Measurements from ENCODE around the gene PCNX4.

Gene PCNX4

GRCh38 chr14:60174352-60175254, 82.9 kb downstream of the PCNX4 start:
- Histone ChIP-seq H2BK5ac (ENCODE audit: low read length) (no peak overlapping the region), H3K9ac (ENCODE audit: low read depth, low read length, poor library complexity) (no peak overlapping the region), H2AFZ (ENCODE audit: low read length) (no peak overlapping the region), H3K27me3 (ENCODE audit: control insufficient read depth in 3 of 3, insufficient read depth in 3 of 3, low read depth in 1 of 3, low read length in 3 of 3) (peaks cover 0 to 7% (median 0%) of the 10 kb centered on the region in 3 experiments), H3K27ac (replicated peaks; ENCODE audit: low read length) (no peak overlapping the region), H3K36me3 (replicated peaks in 1 of 2; ENCODE audit: control insufficient read depth in 2 of 2, insufficient read depth in 2 of 2, low read length in 2 of 2) (no peaks in the 10 kb centered on the region), H3K4me2 (ENCODE audit: insufficient read depth, low read length, poor library complexity, severe bottlenecking) (no peak overlapping the region), H2AK5ac (ENCODE audit: low read depth, low read length) (no peak overlapping the region), H3K9me3 (replicated peaks in 1 of 2; ENCODE audit: control insufficient read depth in 2 of 2, insufficient read depth in 1 of 2, low read depth in 1 of 2, low read length in 2 of 2) (peaks cover 0 to 5% of the 10 kb centered on the region in 2 donors), H4K8ac (ENCODE audit: low read depth, low read length) (no peak overlapping the region), H3K4me1 (ENCODE audit: control insufficient read depth in 2 of 2, insufficient read depth in 1 of 2, low read depth in 1 of 2, low read length in 2 of 2) (no peaks in the 10 kb centered on the region), H2BK15ac (ENCODE audit: low read length) (no peak overlapping the region), H3K23ac (ENCODE audit: low read depth, low read length, poor library complexity) (no peak overlapping the region), H4K91ac (ENCODE audit: low read depth, low read length, poor library complexity) (no peak overlapping the region), H3K18ac (ENCODE audit: low read length) (no peak overlapping the region), H3K4ac (ENCODE audit: low read length) (no peak overlapping the region), H3K4me3 (ENCODE audit: low read length in 2 of 2) (no peak overlapping the region), H3K79me1 (ENCODE audit: low read depth, low read length) (no peaks in the 10 kb centered on the region), H3K14ac (ENCODE audit: low read length) (no peak overlapping the region), H2BK12ac (ENCODE audit: low read length) (no peak overlapping the region), H2BK120ac (ENCODE audit: low read depth, low read length) (no peak overlapping the region)
- no CpG with 5 or more reads among the region's 11 CpGs for WGBS, 2 donors (ENCODE audit: extremely low coverage in 2 of 2, insufficient read length in 2 of 2, insufficient replicate concordance in 1 of 2)
- DNase-seq (ENCODE audit: low spot score): no peak

GRCh38 chr14:60175255-60175902, 83.7 kb downstream of the PCNX4 start:
- no peaks in the 10 kb centered on the region for H3K79me1 ChIP-seq (ENCODE audit: low read depth, low read length)
- no peak overlapping the region for H2AK5ac ChIP-seq (ENCODE audit: low read depth, low read length)
- H3K4me2 ChIP-seq (ENCODE audit: insufficient read depth, low read length, poor library complexity, severe bottlenecking): no peak overlapping the region
- H2BK15ac ChIP-seq (ENCODE audit: low read length): no peak overlapping the region
- H3K23ac ChIP-seq (ENCODE audit: low read depth, low read length, poor library complexity): no peak overlapping the region
- H3K9me3 ChIP-seq (replicated peaks in 1 of 2; ENCODE audit: control insufficient read depth in 2 of 2, insufficient read depth in 1 of 2, low read depth in 1 of 2, low read length in 2 of 2): peaks cover 0 to 5% of the 10 kb centered on the region in 2 donors
- H3K4ac ChIP-seq (ENCODE audit: low read length): no peak overlapping the region
- no peak overlapping the region for H2BK120ac ChIP-seq (ENCODE audit: low read depth, low read length)
- no CpG with 5 or more reads among the region's 2 CpGs for WGBS, 2 donors (ENCODE audit: extremely low coverage in 2 of 2, insufficient read length in 2 of 2, insufficient replicate concordance in 1 of 2)
- no peak overlapping the region for H2BK12ac ChIP-seq (ENCODE audit: low read length)
- H3K4me1 ChIP-seq (ENCODE audit: control insufficient read depth in 2 of 2, insufficient read depth in 1 of 2, low read depth in 1 of 2, low read length in 2 of 2): no peaks in the 10 kb centered on the region
- H3K27ac ChIP-seq (replicated peaks; ENCODE audit: low read length): no peak overlapping the region
- H3K4me3 ChIP-seq (ENCODE audit: low read length in 2 of 2): no peak overlapping the region
- H3K18ac ChIP-seq (ENCODE audit: low read length): no peak overlapping the region
- no peak overlapping the region for H2BK5ac ChIP-seq (ENCODE audit: low read length)
- no peaks in the 10 kb centered on the region for H3K36me3 ChIP-seq (replicated peaks in 1 of 2; ENCODE audit: control insufficient read depth in 2 of 2, insufficient read depth in 2 of 2, low read length in 2 of 2)
- H2AFZ ChIP-seq (ENCODE audit: low read length): no peak overlapping the region
- no peak overlapping the region for H4K91ac ChIP-seq (ENCODE audit: low read depth, low read length, poor library complexity)
- peaks cover 0 to 7% (median 0%) of the 10 kb centered on the region in 3 experiments for H3K27me3 ChIP-seq (ENCODE audit: control insufficient read depth in 3 of 3, insufficient read depth in 3 of 3, low read depth in 1 of 3, low read length in 3 of 3)
- no peak overlapping the region for H3K14ac ChIP-seq (ENCODE audit: low read length)
- no peak overlapping the region for H4K8ac ChIP-seq (ENCODE audit: low read depth, low read length)
- no peak for DNase-seq (ENCODE audit: low spot score)
- no peak overlapping the region for H3K9ac ChIP-seq (ENCODE audit: low read depth, low read length, poor library complexity)

- H3K4me1 ChIP-seq (ENCODE audit: control insufficient read depth in 2 of 2, insufficient read depth in 1 of 2, low read depth in 1 of 2, low read length in 2 of 2): no peaks in the 10 kb centered on the region
- H3K4me2 ChIP-seq (ENCODE audit: insufficient read depth, low read length, poor library complexity, severe bottlenecking): no peak overlapping the region
- H4K8ac ChIP-seq (ENCODE audit: low read depth, low read length): no peak overlapping the region
- WGBS, 2 donors (ENCODE audit: extremely low coverage in 2 of 2, insufficient read length in 2 of 2, insufficient replicate concordance in 1 of 2): no CpG with 5 or more reads among the region's 1 CpG
- H2BK120ac ChIP-seq (ENCODE audit: low read depth, low read length): no peak overlapping the region
- no peak overlapping the region for H3K23ac ChIP-seq (ENCODE audit: low read depth, low read length, poor library complexity)
- no peaks in the 10 kb centered on the region for H3K36me3 ChIP-seq (replicated peaks in 1 of 2; ENCODE audit: control insufficient read depth in 2 of 2, insufficient read depth in 2 of 2, low read length in 2 of 2)
- no peaks in the 10 kb centered on the region for H3K9me3 ChIP-seq (replicated peaks in 1 of 2; ENCODE audit: control insufficient read depth in 2 of 2, insufficient read depth in 1 of 2, low read depth in 1 of 2, low read length in 2 of 2)
- H2AFZ ChIP-seq (ENCODE audit: low read length): no peak overlapping the region
- H4K91ac ChIP-seq (ENCODE audit: low read depth, low read length, poor library complexity): no peak overlapping the region
- H2BK5ac ChIP-seq (ENCODE audit: low read length): no peak overlapping the region
- H3K27me3 ChIP-seq (ENCODE audit: control insufficient read depth in 3 of 3, insufficient read depth in 3 of 3, low read depth in 1 of 3, low read length in 3 of 3): peaks cover 0 to 4% (median 0%) of the 10 kb centered on the region in 3 experiments
- no peaks in the 10 kb centered on the region for H3K79me1 ChIP-seq (ENCODE audit: low read depth, low read length)
- H2BK12ac ChIP-seq (ENCODE audit: low read length): no peak overlapping the region
- no peak overlapping the region for H2AK5ac ChIP-seq (ENCODE audit: low read depth, low read length)
- no peak overlapping the region for H3K4ac ChIP-seq (ENCODE audit: low read length)
- no peak overlapping the region for H3K18ac ChIP-seq (ENCODE audit: low read length)
- H3K9ac ChIP-seq (ENCODE audit: low read depth, low read length, poor library complexity): no peak overlapping the region
- H3K14ac ChIP-seq (ENCODE audit: low read length): no peak overlapping the region
- no peak overlapping the region for H3K4me3 ChIP-seq (ENCODE audit: low read length in 2 of 2)
- no peak overlapping the region for H3K27ac ChIP-seq (replicated peaks; ENCODE audit: low read length)
- DNase-seq (ENCODE audit: low spot score): no peak
- no peak overlapping the region for H2BK15ac ChIP-seq (ENCODE audit: low read length)
These were observed 86.4 kb downstream of the PCNX4 start for GRCh38 chr14:60178164-60178563.

GRCh38 chr14:60178820-60179219, 87.1 kb downstream of the PCNX4 start:
- H3K36me3 ChIP-seq (replicated peaks in 1 of 2; ENCODE audit: control insufficient read depth in 2 of 2, insufficient read depth in 2 of 2, low read length in 2 of 2): no peaks in the 10 kb centered on the region
- no peak overlapping the region for H3K4ac ChIP-seq (ENCODE audit: low read length)
- no peak overlapping the region for H3K14ac ChIP-seq (ENCODE audit: low read length)
- H2BK15ac ChIP-seq (ENCODE audit: low read length): no peak overlapping the region
- no peaks in the 10 kb centered on the region for H3K9me3 ChIP-seq (replicated peaks in 1 of 2; ENCODE audit: control insufficient read depth in 2 of 2, insufficient read depth in 1 of 2, low read depth in 1 of 2, low read length in 2 of 2)
- no peak overlapping the region for H3K23ac ChIP-seq (ENCODE audit: low read depth, low read length, poor library complexity)
- H3K9ac ChIP-seq (ENCODE audit: low read depth, low read length, poor library complexity): no peak overlapping the region
- no peak overlapping the region for H4K91ac ChIP-seq (ENCODE audit: low read depth, low read length, poor library complexity)
- H3K4me2 ChIP-seq (ENCODE audit: insufficient read depth, low read length, poor library complexity, severe bottlenecking): no peak overlapping the region
- no peak overlapping the region for H3K18ac ChIP-seq (ENCODE audit: low read length)
- H3K79me1 ChIP-seq (ENCODE audit: low read depth, low read length): no peaks in the 10 kb centered on the region
- H2BK12ac ChIP-seq (ENCODE audit: low read length): no peak overlapping the region
- no peak overlapping the region for H2BK5ac ChIP-seq (ENCODE audit: low read length)
- no peak overlapping the region for H2BK120ac ChIP-seq (ENCODE audit: low read depth, low read length)
- H3K27me3 ChIP-seq (ENCODE audit: control insufficient read depth in 3 of 3, insufficient read depth in 3 of 3, low read depth in 1 of 3, low read length in 3 of 3): peaks cover 0 to 4% (median 0%) of the 10 kb centered on the region in 3 experiments
- no peak overlapping the region for H3K27ac ChIP-seq (replicated peaks; ENCODE audit: low read length)
- H4K8ac ChIP-seq (ENCODE audit: low read depth, low read length): no peak overlapping the region
- DNase-seq (ENCODE audit: low spot score): no peak
- no peak overlapping the region for H2AK5ac ChIP-seq (ENCODE audit: low read depth, low read length)
- H3K4me3 ChIP-seq (ENCODE audit: low read length in 2 of 2): no peak overlapping the region
- no CpG with 5 or more reads among the region's 1 CpG for WGBS, 2 donors (ENCODE audit: extremely low coverage in 2 of 2, insufficient read length in 2 of 2, insufficient replicate concordance in 1 of 2)
- no peaks in the 10 kb centered on the region for H3K4me1 ChIP-seq (ENCODE audit: control insufficient read depth in 2 of 2, insufficient read depth in 1 of 2, low read depth in 1 of 2, low read length in 2 of 2)
- H2AFZ ChIP-seq (ENCODE audit: low read length): no peak overlapping the region

Measured in neuronal stem cell (in vitro differentiated cells).